ENCODE measurements around the gene FBXO42.
"Not testable (repeated sequence)": the region's sequence is repeated elsewhere in the genome, so short reads cannot be mapped to it uniquely, and the experiment has no call there.

The FBXO42 gene

DNA sequence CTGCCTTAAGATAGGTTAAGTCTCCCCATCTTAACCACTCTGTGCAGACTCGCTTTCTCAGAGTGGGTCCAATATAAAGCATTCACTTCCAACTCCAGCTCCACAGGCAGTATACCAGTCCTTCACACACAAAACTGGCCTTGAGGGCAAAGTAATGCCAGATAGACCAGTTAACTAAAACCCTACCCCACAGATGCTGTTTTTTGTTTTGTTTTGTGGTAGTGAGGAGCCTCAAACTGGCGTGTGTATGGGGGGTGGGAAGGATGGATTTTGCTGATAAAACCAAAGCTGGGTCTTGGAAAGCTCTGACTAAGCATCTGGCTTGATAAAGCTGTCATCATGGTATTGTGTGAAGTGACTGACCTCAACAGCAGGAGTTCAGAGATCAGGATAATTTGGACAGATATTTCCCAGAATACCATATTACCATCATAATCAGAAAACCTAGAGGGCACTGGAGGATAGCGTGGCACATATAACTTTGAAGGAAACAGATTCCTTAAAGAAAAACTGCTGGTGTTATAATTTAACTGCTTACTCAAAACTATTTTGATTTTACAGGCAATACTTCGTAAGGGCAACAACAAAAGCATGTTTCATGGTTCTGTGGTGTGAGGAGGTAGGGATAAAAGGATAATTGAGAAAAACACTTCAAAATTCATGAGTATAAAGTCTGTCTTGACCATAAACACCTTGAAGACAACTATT lies 85.7 kb downstream of the FBXO42 start:
- no peak for DNase-seq (ENCODE audit: low read depth in 3 of 3)

DNA sequence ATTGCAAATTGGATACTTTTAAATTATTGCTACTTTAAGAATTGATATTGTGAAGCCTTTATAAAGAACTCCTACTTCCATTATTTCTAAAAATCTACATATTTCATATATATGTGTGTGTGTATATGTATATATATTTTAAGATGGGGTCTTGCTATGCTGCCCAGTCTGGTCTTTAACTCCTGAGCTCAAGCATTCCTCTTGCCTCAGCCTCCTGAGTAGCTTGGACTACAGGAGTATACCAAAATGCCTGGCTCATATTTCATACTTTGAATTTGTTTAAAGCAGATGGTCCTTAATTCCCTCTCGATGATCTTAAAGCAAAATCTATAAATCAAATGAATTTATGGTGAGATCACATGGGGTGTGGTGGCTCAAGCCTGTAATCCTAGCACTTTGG lies 90.2 kb downstream of the FBXO42 start:
- DNase-seq (ENCODE audit: low read depth in 3 of 3), result no peak

GRCh38 chr1:16260814-16261213 lies 91.5 kb downstream of the FBXO42 start:
- no peak for DNase-seq (ENCODE audit: low read depth in 3 of 3)

DNA sequence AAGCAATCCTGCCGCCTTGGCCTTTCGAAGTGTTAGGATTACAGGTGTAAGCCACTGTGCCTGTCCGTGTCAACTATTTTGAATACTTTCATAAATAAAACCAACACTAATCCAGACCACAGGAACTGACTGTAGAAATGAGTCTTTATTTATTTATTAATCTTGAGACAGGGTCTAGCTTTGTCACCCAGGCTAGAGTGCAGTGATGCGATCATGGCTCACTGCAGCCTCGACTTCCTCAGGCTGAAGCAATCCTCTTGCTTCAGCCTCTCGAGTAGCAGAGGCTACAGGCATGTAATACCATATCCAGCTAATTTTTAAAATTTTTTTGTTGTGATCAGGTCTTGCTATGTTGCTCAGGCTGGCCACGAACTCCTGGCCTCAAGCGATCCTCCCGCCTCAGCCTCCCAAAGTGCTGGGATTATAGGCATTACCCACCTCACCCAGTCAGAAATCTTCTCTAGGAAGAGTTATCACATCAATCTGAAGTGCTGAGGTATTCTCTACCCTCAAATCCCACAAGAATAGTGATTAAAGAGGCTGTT lies 93.6 kb downstream of the FBXO42 start:
- no peak for DNase-seq (ENCODE audit: low read depth in 3 of 3)

- DNase-seq (ENCODE audit: low read depth in 3 of 3), result no peak
Measured at GRCh38 chr1:16257968-16258367, 94.3 kb downstream of the FBXO42 start.

- DNase-seq (ENCODE audit: low read depth in 3 of 3), result not testable (repeated sequence)
Measured at GRCh38 chr1:16257556-16257955, 94.7 kb downstream of the FBXO42 start.

- DNase-seq (ENCODE audit: low read depth in 3 of 3), result no peak
Measured at GRCh38 chr1:16256478-16256877, 95.8 kb downstream of the FBXO42 start.

GRCh38 chr1:16254263-16254928 lies 97.9 kb downstream of the FBXO42 start:
- no peak for DNase-seq (ENCODE audit: low read depth in 3 of 3)

DNA sequence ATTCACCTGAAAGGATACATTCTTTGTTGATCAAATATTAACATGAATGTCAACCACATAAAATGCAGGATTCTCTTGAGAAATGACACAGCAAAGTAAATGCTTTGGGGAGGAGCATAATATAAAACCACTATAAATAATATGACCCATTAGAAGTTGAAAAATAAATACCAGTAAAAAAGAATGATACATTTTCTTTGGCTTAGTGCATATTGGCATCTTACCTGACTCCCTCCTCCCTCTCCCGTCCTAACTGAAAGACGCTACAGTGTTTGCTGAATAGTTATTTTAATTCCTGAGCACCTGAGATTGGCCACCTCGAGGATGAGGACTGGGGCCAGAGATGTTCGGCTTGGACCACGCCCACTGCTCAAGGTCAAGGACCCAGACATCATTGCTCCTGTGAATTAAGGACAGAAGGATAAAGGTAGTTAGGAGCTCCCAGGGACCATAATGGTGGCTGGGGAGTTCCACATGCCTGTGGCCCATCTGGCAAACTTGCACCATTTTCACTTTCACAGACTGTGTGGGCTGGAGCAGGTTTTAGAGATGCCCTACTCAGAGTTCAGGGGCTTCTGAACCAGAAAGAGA lies 98.9 kb downstream of the FBXO42 start:
- DNase-seq (ENCODE audit: low read depth in 3 of 3), result no peak

GRCh38 chr1:16252912-16253311 lies 99.4 kb downstream of the FBXO42 start:
- no peak for DNase-seq (ENCODE audit: low read depth in 3 of 3)

GRCh38 chr1:16251381-16251780 lies 100.9 kb downstream of the FBXO42 start:
- DNase-seq (ENCODE audit: low read depth in 3 of 3), result no peak

GRCh38 chr1:16250524-16251251 lies 101.6 kb downstream of the FBXO42 start:
- no peak for DNase-seq (ENCODE audit: low read depth in 3 of 3)

GRCh38 chr1:16249596-16250241 lies 102.6 kb downstream of the FBXO42 start:
- DNase-seq (ENCODE audit: low read depth in 3 of 3), result no peak

DNA sequence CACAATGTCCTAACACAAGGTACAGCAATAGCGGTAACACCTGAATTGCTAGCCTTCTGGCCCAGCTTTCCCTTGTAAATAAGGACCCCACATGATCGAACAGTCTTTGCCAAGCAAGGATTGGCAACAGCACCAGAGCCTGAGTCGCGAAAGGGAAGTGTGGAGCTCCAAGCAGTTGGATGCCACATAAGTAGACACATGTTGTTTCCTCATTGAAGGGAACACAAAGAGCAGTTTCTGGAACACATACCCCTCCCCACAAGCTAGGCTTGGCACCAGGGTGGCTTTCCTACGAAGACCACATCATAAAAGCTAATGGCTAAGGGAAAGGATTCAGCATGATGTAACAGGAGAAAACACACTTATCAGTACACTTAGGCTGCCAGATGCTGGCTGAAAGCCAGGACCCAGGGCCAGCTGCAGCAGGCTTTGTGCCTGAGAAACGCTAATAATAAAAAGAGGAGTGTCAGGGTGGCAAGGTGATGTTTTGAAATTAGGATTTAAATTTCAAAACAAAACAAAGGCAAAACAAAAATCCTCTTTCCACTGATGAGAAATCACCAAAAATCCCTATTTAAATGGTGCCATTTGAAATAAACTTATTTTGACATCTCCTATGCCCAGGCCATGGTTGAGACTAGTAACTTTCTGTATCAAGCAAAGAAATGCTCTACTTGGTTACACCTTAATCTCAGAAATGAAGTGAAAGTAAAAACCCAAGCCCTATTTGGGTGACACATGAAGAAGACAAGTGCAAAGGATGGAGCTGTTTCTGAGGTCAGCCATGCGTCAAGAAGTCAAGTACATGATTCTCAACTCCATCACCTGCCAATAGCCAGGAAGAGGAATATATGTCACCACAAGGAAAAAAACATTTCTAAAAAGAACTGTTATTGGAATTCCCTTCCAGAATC lies 103.4 kb downstream of the FBXO42 start:
- no peak for DNase-seq (ENCODE audit: low read depth in 3 of 3)

GRCh38 chr1:16248007-16248436 lies 104.3 kb downstream of the FBXO42 start:
- DNase-seq (ENCODE audit: low read depth in 3 of 3), result no peak

- DNase-seq (ENCODE audit: low read depth in 3 of 3), result no peak
Measured at GRCh38 chr1:16247441-16247840, 104.8 kb downstream of the FBXO42 start.

DNA sequence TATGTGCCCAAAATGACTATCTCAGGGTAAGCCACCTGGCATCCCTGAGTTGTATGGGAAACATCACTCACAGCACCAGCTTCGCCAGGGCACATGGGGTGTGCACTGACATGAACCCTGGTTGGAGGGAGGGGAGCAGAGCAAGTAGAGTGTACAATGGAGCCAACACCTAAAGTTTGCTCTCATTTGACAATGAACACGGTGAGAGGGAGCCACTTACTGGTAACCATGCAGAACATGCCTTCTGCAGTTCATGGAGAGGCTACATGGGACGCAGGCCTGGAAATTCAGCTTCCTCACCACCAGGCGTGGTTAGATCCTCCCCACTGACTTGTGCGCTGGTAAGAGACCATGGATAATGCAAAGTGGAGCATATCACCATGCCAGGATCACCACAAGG lies 105.3 kb downstream of the FBXO42 start:
- DNase-seq (ENCODE audit: low read depth in 3 of 3), result no peak

GRCh38 chr1:16246239-16246638 lies 106.0 kb downstream of the FBXO42 start:
- DNase-seq (ENCODE audit: low read depth in 3 of 3), result not testable (repeated sequence)

DNA sequence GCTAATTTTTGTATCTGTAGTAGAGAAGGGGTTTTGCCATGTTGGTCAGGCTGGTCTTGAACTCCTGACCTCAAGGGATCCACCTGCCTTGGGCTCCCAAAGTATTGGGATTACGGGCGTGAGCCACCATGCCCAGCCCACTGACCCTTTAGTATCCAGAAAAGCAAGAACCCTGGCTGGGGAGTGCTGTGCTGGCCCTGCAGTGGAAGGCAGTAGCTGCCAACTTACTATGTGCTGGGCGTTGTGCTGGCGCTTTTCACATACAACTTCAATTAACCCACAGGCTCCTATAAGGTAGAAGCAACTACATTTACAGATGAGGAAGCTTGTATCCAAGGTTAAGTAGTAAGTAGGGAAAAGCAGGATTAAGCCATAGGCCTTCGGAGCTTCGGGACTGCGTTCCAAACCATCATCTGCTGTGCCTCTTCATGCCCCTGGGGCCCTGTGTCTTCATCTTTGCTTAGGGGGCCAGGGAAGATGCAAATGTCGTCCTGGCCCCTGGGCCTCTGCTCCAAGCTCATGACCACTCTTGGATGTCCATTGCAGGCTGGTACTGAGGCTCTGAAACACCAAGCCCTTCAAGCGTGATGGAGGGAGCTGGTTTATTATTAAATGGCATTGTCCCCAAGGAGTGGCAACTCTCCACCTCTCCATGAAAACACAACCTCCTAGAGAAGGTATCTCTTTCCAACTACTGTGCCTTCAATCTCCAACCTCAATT lies 106.6 kb downstream of the FBXO42 start:
- DNase-seq (ENCODE audit: low read depth in 3 of 3), result no peak
